Muscle layer of duodenum (tissue), 2 donors: ENCODE data around the gene SLC38A5.
A peak's percentile ranks its signal among the peaks of the same experiment; 100 is the strongest.
"Not testable (repeated sequence)": the region's sequence is repeated elsewhere in the genome, so short reads cannot be mapped to it uniquely, and the experiment has no call there.

Experiments
- H3K27ac ChIP-seq: one replicate; pipeline ENCODE4 v1.7.0; 2013; ENCODE audit warnings: mild to moderate bottlenecking, low read length
- H3K27me3 ChIP-seq: one replicate; pipeline ENCODE4 v1.7.0; 2013; ENCODE audit warnings: low read depth, mild to moderate bottlenecking, control low read depth, low read length
- H3K36me3 ChIP-seq, 2 donors: one replicate each; pipeline ENCODE4 v1.7.0; 2013; ENCODE audit warnings: low read length in 2 of 2, control low read depth in 1 of 2, mild to moderate bottlenecking in 1 of 2; ENCODE audit not compliant: insufficient read depth in 2 of 2, control insufficient read depth in 1 of 2
- H3K4me1 ChIP-seq, 2 donors: one replicate each; pipeline ENCODE4 v1.7.0; 2013; ENCODE audit warnings: low read length in 2 of 2, mild to moderate bottlenecking in 2 of 2, control low read depth in 1 of 2, moderate library complexity in 1 of 2; ENCODE audit not compliant: insufficient read depth in 2 of 2, control insufficient read depth in 1 of 2
- H3K4me3 ChIP-seq, 2 donors: one replicate each; pipeline ENCODE4 v1.7.0; 2013; ENCODE audit warnings: low read length in 2 of 2, low read depth in 1 of 2, mild to moderate bottlenecking in 1 of 2
- H3K9me3 ChIP-seq, 2 donors: one replicate each; pipeline ENCODE4 v1.7.0; 2013; ENCODE audit warnings: low read length in 2 of 2, control low read depth in 1 of 2, mild to moderate bottlenecking in 1 of 2; ENCODE audit not compliant: control insufficient read depth in 1 of 2
- donor health status: healthy.

Gene SLC38A5

DNA sequence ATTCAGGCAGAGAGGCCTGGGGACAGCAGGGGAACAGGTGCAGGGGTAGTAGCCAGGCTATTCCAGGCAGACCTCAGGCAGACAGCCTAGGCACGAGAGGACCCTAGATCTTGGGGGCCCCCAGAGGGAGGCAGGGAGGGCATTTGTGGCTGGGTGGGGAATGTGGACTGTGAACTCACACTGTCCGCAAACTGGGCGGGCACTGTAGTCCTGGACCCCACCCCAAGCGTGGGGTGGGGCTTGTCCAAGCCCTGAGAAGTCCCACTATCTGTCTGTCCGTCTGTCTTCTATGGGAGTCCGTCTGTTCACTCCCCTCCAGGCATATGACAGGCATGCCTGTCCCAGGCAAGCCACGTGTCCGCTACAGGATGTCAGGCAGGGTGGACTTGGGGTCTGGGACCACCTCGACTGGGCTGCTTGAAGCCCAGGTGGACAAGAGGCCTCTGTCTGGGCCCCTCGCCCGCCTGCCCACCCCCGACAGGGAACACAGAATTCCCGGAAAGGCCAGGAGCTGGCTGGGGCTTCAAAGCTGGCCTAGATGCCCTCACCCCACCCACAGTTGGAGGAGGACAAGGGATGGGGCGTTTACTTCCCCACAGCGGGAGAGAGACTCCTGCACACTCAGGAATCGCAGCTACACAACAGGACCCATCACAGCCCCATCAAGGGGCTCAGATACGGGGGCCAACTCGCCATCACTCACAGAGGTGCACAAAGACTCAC, at the start of gene SLC38A5:
TSS of gene SLC38A5 (minus strand) at position 151 of the 723 bp plus-strand sequence. CDS start 2,336 bp downstream, outside the sequence.
- H3K27me3 ChIP-seq, result no peaks in the 10 kb centered on the region
- no peaks in the 10 kb centered on the region for H3K36me3 ChIP-seq
- H3K4me3 ChIP-seq, result peak within 1 kb of the TSS in 1 of 2 donors; percentile 48
- H3K9me3 ChIP-seq, result no peaks in the 10 kb centered on the region
- H3K4me1 ChIP-seq, result peaks cover 0 to 13% of the 10 kb centered on the region in 2 donors
- no peak within 1 kb of the TSS for H3K27ac ChIP-seq

GRCh38 chrX:48519481-48519880, 49.4 kb upstream of the SLC38A5 start:
- not testable (repeated sequence) for H3K27me3 ChIP-seq, H3K9me3 ChIP-seq, H3K4me1 ChIP-seq, H3K27ac ChIP-seq, H3K36me3 ChIP-seq, H3K4me3 ChIP-seq

DNA sequence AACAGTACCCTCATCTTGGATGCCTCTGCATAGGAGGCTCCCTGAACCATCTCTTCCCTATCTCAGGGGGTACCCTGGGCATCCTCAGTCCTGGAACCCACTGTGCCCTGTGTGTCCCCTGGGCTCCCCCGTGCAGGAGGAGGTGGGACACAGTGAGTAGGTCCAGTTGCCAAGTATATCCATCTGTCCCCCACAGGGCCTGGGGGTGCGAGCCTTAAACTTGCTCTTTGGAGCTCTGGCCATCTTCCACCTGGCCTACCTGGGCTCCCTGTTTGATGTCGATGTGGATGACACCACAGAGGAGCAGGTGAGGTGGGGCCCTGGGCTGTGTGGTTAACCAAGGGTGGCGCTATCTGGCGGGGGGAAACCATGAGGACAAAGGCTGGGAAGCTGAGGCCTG, 46.9 kb upstream of the SLC38A5 start:
- Histone ChIP-seq H3K27ac (no peak overlapping the region), H3K27me3 (no peaks in the 10 kb centered on the region), H3K9me3 (no peaks in the 10 kb centered on the region), H3K4me1 (no peaks in the 10 kb centered on the region), H3K4me3 (no peak overlapping the region), H3K36me3 (peaks cover 0 to 14% of the 10 kb centered on the region in 2 donors)

GRCh38 chrX:48516285-48516684, 46.2 kb upstream of the SLC38A5 start:
- no peak overlapping the region for H3K4me3 ChIP-seq
- H3K36me3 ChIP-seq, result peaks cover 0 to 14% of the 10 kb centered on the region in 2 donors
- H3K4me1 ChIP-seq, result no peaks in the 10 kb centered on the region
- H3K27ac ChIP-seq, result no peak overlapping the region
- H3K27me3 ChIP-seq, result no peaks in the 10 kb centered on the region
- no peaks in the 10 kb centered on the region for H3K9me3 ChIP-seq

GRCh38 chrX:48515842-48516241, 45.8 kb upstream of the SLC38A5 start:
- H3K4me3 ChIP-seq, result no peak overlapping the region
- no peaks in the 10 kb centered on the region for H3K27me3 ChIP-seq
- peaks cover 0 to 14% of the 10 kb centered on the region in 2 donors for H3K36me3 ChIP-seq

DNA sequence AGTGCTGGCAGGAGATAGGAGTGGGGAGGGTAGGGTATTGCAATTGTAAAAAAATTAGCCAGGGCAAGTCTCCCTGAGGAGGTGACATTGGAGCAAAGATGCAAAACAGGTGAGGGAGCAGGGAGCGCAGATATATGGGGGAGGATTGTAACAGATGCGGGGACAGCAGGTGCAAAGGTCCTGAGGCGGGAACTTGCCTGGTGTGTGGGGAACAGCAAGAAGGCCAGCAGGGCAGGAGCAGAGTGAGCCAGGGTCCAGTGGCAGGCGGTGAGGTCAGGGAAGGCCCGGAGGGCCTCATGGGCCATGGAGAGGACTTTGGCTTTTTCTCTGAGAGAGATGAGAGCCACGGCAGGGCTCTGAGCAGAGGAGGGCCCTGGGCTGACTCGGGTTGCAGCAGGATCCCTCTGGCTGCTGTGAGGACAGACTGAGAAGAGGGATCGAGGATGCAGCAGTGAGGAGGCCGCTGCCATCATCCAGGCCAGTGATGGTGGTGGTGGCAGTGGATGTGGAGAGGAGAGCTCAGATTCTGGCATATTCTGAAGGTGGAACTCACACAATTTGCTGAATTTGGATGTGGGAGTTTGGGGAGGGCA, 44.9 kb upstream of the SLC38A5 start:
- H3K4me3 ChIP-seq, result no peak overlapping the region
- H3K36me3 ChIP-seq, result peaks cover 0 to 14% of the 10 kb centered on the region in 2 donors
- H3K27me3 ChIP-seq, result no peaks in the 10 kb centered on the region
- peaks cover 0 to under 1% of the 10 kb centered on the region in 2 donors for H3K4me1 ChIP-seq
- no peak overlapping the region for H3K27ac ChIP-seq
- H3K9me3 ChIP-seq, result no peaks in the 10 kb centered on the region

More at GRCh38 chrX:48515842-48516241, 45.8 kb upstream of the SLC38A5 start:
- Histone ChIP-seq H3K9me3 (no peaks in the 10 kb centered on the region), H3K27ac (no peak overlapping the region), H3K4me1 (no peaks in the 10 kb centered on the region)

- Histone ChIP-seq H3K4me3 (no peak overlapping the region), H3K27me3 (no peaks in the 10 kb centered on the region), H3K4me1 (peaks cover 0 to 8% of the 10 kb centered on the region in 2 donors), H3K36me3 (peaks cover 0 to 14% of the 10 kb centered on the region in 2 donors), H3K9me3 (no peaks in the 10 kb centered on the region), H3K27ac (no peak overlapping the region)
These were observed 44.2 kb upstream of the SLC38A5 start for GRCh38 chrX:48514126-48514806.

DNA sequence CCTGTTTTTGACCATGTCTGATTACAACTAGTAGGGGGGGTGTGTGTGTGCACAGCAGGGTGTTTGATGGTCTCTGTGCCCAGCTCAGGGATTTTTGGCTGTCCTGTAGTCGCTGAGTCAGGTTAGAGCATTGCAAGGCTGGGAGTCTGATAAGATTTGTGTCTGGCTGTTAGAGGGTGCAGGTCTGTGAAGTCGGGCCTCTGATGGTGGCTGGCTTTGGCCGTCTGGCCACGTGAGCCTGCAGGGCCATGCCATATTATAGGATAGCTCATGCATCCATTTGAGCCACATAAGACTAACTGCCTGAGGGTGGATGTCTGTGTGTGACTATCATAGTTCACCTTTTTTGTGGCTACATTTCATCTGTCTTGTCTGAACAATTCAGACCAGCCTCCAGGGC, 43.6 kb upstream of the SLC38A5 start:
- Histone ChIP-seq H3K27me3 (no peaks in the 10 kb centered on the region), H3K4me1 (peaks cover 0 to 8% of the 10 kb centered on the region in 2 donors), H3K36me3 (peaks cover 0 to 14% of the 10 kb centered on the region in 2 donors), H3K27ac (no peak overlapping the region), H3K4me3 (no peak overlapping the region), H3K9me3 (no peaks in the 10 kb centered on the region)

DNA sequence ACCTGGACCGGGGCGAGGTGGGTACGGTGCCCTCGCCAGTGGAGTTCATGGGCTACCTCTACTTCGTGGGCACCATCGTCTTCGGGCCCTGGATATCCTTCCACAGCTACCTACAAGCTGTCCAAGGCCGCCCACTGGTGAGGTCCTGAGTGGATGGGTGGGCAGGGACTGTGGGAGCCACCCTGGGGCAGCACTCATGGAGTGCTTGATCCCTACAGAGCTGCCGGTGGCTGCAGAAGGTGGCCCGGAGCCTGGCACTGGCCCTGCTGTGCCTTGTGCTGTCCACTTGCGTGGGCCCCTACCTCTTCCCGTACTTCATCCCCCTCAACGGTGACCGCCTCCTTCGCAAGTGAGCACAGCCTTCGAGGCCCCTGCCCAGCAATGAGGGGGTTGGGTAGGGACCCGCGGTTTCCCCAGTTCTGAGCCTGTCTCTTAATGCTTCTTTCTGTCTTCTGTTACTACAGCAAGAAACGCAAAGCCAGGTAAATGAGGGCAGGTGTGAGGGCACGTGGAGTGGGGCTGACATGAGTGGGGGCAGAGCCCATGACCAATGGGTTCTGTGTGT, 42.4 kb upstream of the SLC38A5 start:
- Histone ChIP-seq H3K4me1 (peaks cover 0 to 8% of the 10 kb centered on the region in 2 donors), H3K9me3 (no peaks in the 10 kb centered on the region), H3K36me3 (peaks cover 0 to 14% of the 10 kb centered on the region in 2 donors), H3K4me3 (no peak overlapping the region), H3K27me3 (no peaks in the 10 kb centered on the region), H3K27ac (no peak overlapping the region)

DNA sequence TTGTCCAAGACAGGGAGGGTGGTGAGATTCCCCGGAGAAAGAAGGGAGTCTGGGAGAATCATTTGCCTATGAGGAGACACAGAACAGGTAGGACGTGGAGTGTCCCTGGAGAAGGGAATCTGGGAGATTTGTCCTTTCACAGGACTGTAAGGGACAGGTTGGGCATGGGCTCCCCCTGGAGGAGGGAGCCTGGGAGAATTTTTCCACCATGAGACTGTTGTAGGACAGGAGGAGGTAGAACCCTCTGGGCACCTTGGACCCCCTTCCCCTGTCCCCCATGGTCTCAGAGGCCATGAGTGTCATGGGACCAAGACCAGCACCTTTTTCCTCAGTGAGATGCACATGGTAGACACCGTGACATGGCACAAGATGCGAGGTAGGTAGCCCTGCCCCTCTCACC, 41.5 kb upstream of the SLC38A5 start:
- Histone ChIP-seq H3K27ac (no peak overlapping the region), H3K4me3 (no peak overlapping the region), H3K36me3 (peaks cover 0 to 14% of the 10 kb centered on the region in 2 donors), H3K9me3 (no peaks in the 10 kb centered on the region), H3K4me1 (peaks cover 0 to 8% of the 10 kb centered on the region in 2 donors), H3K27me3 (no peaks in the 10 kb centered on the region)

GRCh38 chrX:48509619-48510018, 39.6 kb upstream of the SLC38A5 start:
- H3K4me1 ChIP-seq, result peaks cover 0 to 8% of the 10 kb centered on the region in 2 donors
- H3K4me3 ChIP-seq, result peak overlapping the region; percentile 73 to 79
- no peaks in the 10 kb centered on the region for H3K9me3 ChIP-seq
- no peaks in the 10 kb centered on the region for H3K27me3 ChIP-seq
- H3K36me3 ChIP-seq, result peaks cover 0 to 7% of the 10 kb centered on the region in 2 donors
- no peak overlapping the region for H3K27ac ChIP-seq
